Lung (tissue), 13 donors: ENCODE measurements around the gene GRAMD1B. TPM values are rescaled to one million over a fixed set of nuclear protein-coding genes. Genes with fewer than 3 reads are reported as not detected.

Source experiments
- ATAC-seq: fragments of 200-7000 bp; cut with Tn5 transposase; one replicate; pipeline ENCODE4 v1.9.1; 2020; ENCODE audit warnings: moderate number of reproducible peaks; ENCODE audit not compliant: insufficient read depth, low FRiP score
- DNase-seq, 3 donors: peaks; one replicate each; pipeline ENCODE4 v3.0.0-alpha.2; 2013 to 2017
- H3K27ac ChIP-seq, 2 donors: one replicate each; pipeline ENCODE4 v1.5.1; 2013; ENCODE audit warnings: mild to moderate bottlenecking in 2 of 2, moderate library complexity in 2 of 2, control low read depth in 1 of 2, inconsistent platforms in 1 of 2, low read depth in 1 of 2, low read length in 1 of 2
- H3K27me3 ChIP-seq, 3 donors: one replicate each; pipeline ENCODE4 v1.5.1; 2013; ENCODE audit warnings: low read length in 2 of 3; ENCODE audit not compliant: control insufficient read depth in 3 of 3, insufficient read depth in 3 of 3
- H3K36me3 ChIP-seq, 4 donors: one replicate each; pipeline ENCODE4 v1.5.1; 2013; ENCODE audit warnings: low read length in 4 of 4, mild to moderate bottlenecking in 1 of 4, moderate library complexity in 1 of 4; ENCODE audit not compliant: control insufficient read depth in 4 of 4, insufficient read depth in 4 of 4
- H3K4me1 ChIP-seq, 5 donors: one replicate each; pipeline ENCODE4 v1.5.1; 2013; ENCODE audit warnings: low read length in 5 of 5, mild to moderate bottlenecking in 2 of 5, moderate library complexity in 1 of 5; ENCODE audit not compliant: control insufficient read depth in 5 of 5, insufficient read depth in 5 of 5
- H3K4me3 ChIP-seq: one replicate; pipeline ENCODE4 v1.5.1; 2013; ENCODE audit warnings: mild to moderate bottlenecking, control low read depth, moderate library complexity
- H3K9ac ChIP-seq, 2 donors: one replicate each; pipeline ENCODE4 v1.5.1; 2013; ENCODE audit warnings: low read length in 2 of 2, control low read depth in 1 of 2; ENCODE audit not compliant: insufficient read depth in 1 of 2
- H3K9me3 ChIP-seq, 4 donors: one replicate each; pipeline ENCODE4 v1.5.1; 2013; ENCODE audit warnings: low read length in 3 of 4, mild to moderate bottlenecking in 1 of 4, moderate library complexity in 1 of 4; ENCODE audit not compliant: control insufficient read depth in 4 of 4, insufficient read depth in 3 of 4
- WGBS, 2 donors: extraction: QIAGEN DNeasy Blood & Tissue Kit; methylation state at CpG; one replicate each; pipeline ENCODE4 v1.1.7; 2013; 5-methylcytosine and 5-hydroxymethylcytosine counted together
- polyA plus RNA-seq, 2 donors: library from polyadenylated mRNA; stranded (reverse); fragments of 200-250 nt; gene quantifications; one replicate each; pipeline ENCODE4 v1.2.1, GENCODE V29; 2013
- small RNA-seq: library from RNA; depleted of rRNA; stranded (forward); fragments of <200 nt; gene quantifications from one replicate; pipeline ENCODE3, GENCODE V24; 2014; ENCODE audit warnings: low replicate concordance
- total RNA-seq, 2 donors: library from RNA; depleted of rRNA in 1 of 2; stranded (reverse); fragments of >200 nt in 1 of 2; gene quantifications; one replicate each; pipeline ENCODE4 v1.2.1, GENCODE V29; 2014 to 2021
- TF ChIP-seq, protein P1 (sequence below): IDR thresholded peaks from 2 replicates; pipeline ENCODE4 v1.5.1; 2012; ENCODE audit warnings: mild to moderate bottlenecking; ENCODE audit errors: control extremely low read depth, extremely low read depth
- donor health status: control.
- donor health status: control.
- donor health status: Bipolar disorder and iron deficiency.
- donor health status: healthy.
- donor health status: DM: yes; HTN: yes; CAD: no.

GRAMD1B gene
- total and polyA plus RNA-seq, 4 donors = 1.4 to 6.0 (median 3.3) TPM

DNA sequence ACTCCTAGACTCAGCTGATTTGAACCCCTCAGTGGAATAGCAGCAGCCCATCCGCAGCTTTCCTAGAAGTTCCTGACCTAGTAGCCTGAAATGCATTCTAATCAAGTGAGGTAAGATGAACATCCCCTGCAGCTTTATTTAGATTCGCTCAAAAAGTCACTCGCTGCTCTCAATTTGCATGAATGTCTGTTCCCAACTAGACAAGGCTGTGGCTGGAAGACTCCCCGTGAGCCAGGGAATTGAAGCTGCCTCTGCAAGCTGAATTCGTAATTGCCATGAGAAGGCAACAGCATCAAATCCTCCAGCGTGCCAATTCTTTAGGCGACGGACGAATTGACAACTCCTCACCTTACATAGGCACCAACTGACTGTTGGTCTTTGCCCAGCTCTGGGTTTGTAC, 241.5 kb downstream of the GRAMD1B start:
- Histone ChIP-seq H3K27ac (no peak overlapping the region), H3K9ac (no peak overlapping the region), H3K9me3 (peaks cover 0 to 3% (median 0%) of the 10 kb centered on the region in 4 donors), H3K36me3 (no peaks in the 10 kb centered on the region), H3K27me3 (peaks cover 0 to 6% (median 0%) of the 10 kb centered on the region in 3 donors), H3K4me1 (no peaks in the 10 kb centered on the region), H3K4me3 (no peak overlapping the region)
- TF ChIP-seq, protein P1, sequence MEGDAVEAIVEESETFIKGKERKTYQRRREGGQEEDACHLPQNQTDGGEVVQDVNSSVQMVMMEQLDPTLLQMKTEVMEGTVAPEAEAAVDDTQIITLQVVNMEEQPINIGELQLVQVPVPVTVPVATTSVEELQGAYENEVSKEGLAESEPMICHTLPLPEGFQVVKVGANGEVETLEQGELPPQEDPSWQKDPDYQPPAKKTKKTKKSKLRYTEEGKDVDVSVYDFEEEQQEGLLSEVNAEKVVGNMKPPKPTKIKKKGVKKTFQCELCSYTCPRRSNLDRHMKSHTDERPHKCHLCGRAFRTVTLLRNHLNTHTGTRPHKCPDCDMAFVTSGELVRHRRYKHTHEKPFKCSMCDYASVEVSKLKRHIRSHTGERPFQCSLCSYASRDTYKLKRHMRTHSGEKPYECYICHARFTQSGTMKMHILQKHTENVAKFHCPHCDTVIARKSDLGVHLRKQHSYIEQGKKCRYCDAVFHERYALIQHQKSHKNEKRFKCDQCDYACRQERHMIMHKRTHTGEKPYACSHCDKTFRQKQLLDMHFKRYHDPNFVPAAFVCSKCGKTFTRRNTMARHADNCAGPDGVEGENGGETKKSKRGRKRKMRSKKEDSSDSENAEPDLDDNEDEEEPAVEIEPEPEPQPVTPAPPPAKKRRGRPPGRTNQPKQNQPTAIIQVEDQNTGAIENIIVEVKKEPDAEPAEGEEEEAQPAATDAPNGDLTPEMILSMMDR = no peak
- no peak for ATAC-seq
- no peak for DNase-seq
- WGBS, 2 donors = 78% methylated on average over 9 of the region's 9 CpGs

- peaks cover 0 to 6% (median 0%) of the 10 kb centered on the region in 3 donors for H3K27me3 ChIP-seq
- H3K4me3 ChIP-seq = no peak overlapping the region
- 90 to 91% methylated on average over 5 of the region's 5 CpGs for WGBS, 2 donors
- H3K27ac ChIP-seq = no peak overlapping the region
- H3K9me3 ChIP-seq = peaks cover 0 to 3% (median 0%) of the 10 kb centered on the region in 4 donors
- no peaks in the 10 kb centered on the region for H3K4me1 ChIP-seq
- no peak overlapping the region for H3K9ac ChIP-seq
- TF ChIP-seq, protein P1 = no peak
- ATAC-seq (no peak), DNase-seq (no peak)
- no peaks in the 10 kb centered on the region for H3K36me3 ChIP-seq
Observed at GRCh38 chr11:123672568-123672967, 242.5 kb downstream of the GRAMD1B start.

DNA sequence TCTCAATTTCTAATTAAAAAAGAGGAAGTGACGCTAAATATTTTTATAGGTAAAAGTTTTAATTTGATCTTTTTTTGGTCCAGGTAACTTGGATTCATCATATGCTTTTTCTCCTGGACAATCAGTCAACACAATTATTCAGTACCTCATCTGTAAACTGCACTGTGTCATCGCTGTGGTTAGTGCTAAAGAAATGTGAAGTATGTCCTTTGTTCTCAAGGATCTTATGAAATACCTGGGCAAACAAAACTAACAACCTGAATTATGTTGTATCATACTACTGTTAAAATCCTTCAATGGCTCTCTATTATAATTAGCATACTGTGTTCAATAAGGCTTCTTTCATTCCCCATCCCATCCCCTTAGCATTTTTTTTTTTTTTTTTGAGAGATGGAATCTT, 244.2 kb downstream of the GRAMD1B start:
- Histone ChIP-seq H3K4me1 (no peaks in the 10 kb centered on the region), H3K9ac (no peak overlapping the region)
- no peak for ATAC-seq

More for the DNA sequence above, 244.2 kb downstream of the GRAMD1B start:
- 47 to 69% methylated on average over 2 of the region's 2 CpGs for WGBS, 2 donors
- no peak overlapping the region for H3K4me3 ChIP-seq
- DNase-seq = no peak
- no peaks in the 10 kb centered on the region for H3K36me3 ChIP-seq
- H3K27me3 ChIP-seq = peaks cover 0 to 2% (median 0%) of the 10 kb centered on the region in 3 donors
- TF ChIP-seq, protein P1 = no peak
- H3K27ac ChIP-seq = no peak overlapping the region
- H3K9me3 ChIP-seq = peaks cover 0 to 3% (median 0%) of the 10 kb centered on the region in 4 donors

Small RNA genes within 50 kb of the gene (small RNA-seq; reads per million reads assigned to genes)
- gene MIR4493 = not detected

Other genes with a start within 250 kb of the GRAMD1B start
- gene CLMP, start 235.0 kb upstream of the GRAMD1B start, total RNA-seq = 10 to 100 TPM; 13.9 to 22.9 TPM
- 10 to 100 TPM in 1 of 2 donors, 1 to 10 TPM in 1; 5.2 to 10.8 TPM for gene CLMP, start 235.0 kb upstream of the GRAMD1B start, polyA plus RNA-seq
- gene SCN3B, start 224.4 kb downstream of the GRAMD1B start, total RNA-seq = 1 to 10 TPM; 1.6 to 2.7 TPM
- gene SCN3B, start 224.4 kb downstream of the GRAMD1B start, polyA plus RNA-seq = under 1 TPM; 0.72 to 0.77 TPM